K562 (cell line): ENCODE measurements around the gene DGAT2L6. TPM values are rescaled to one million over a fixed set of nuclear protein-coding genes. Genes with fewer than 3 reads are reported as not detected.

ENCODE experiments used
- ARID2 ChIP-seq: fragments of 450-650 bp; IDR thresholded peaks from 2 replicates; pipeline ENCODE4 v1.6.1; 2017; ENCODE audit warnings: antibody characterized with exemption, mild to moderate bottlenecking
- CHAMP1 ChIP-seq: fragments of 450-650 bp; IDR thresholded peaks from 2 replicates; pipeline ENCODE4 v1.6.1; 2016; ENCODE audit warnings: mild to moderate bottlenecking
- CSDE1 ChIP-seq, 2 experiments: fragments of 450-650 bp; IDR thresholded peaks; 2 replicates each; pipeline ENCODE4 v1.6.1; 2016; ENCODE audit warnings: mild to moderate bottlenecking in 1 of 2
- HMGN3 ChIP-seq: IDR thresholded peaks from 2 replicates; pipeline ENCODE4 v1.6.1; 2011; ENCODE audit warnings: borderline replicate concordance, low read depth, mild to moderate bottlenecking, mixed read lengths, low read length; ENCODE audit not compliant: insufficient read length; ENCODE audit errors: extremely low read depth
- HOXB6 ChIP-seq: fragments of 250-450 bp; sonication (Bioruptor Pico); IDR thresholded peaks from 2 replicates; pipeline ENCODE4 v1.5.1; 2022; ENCODE audit warnings: mild to moderate bottlenecking, borderline replicate concordance
- NFATC3 ChIP-seq: fragments of 450-650 bp; IDR thresholded peaks from 2 replicates; pipeline ENCODE4 v1.6.1; 2017; ENCODE audit warnings: mild to moderate bottlenecking
- NR2C1 ChIP-seq, 2 experiments: fragments of 450-650 bp; IDR thresholded peaks; 2 replicates each; pipeline ENCODE4 v1.6.1; 2017; ENCODE audit warnings: mild to moderate bottlenecking in 2 of 2, antibody characterized with exemption in 1 of 2, inconsistent platforms in 1 of 2, missing compliant biosample characterization in 1 of 2, missing genetic modification characterization in 1 of 2
- PHB2 ChIP-seq: fragments of 450-650 bp; IDR thresholded peaks from 2 replicates; pipeline ENCODE4 v1.6.1; 2017; ENCODE audit warnings: low read depth
- PML ChIP-seq: IDR thresholded peaks from 2 replicates; pipeline ENCODE4 v1.6.1; 2012; ENCODE audit warnings: low read length, inconsistent platforms
- POLR2A ChIP-seq: fragments of 450-650 bp; conservative IDR thresholded peaks from 2 replicates; pipeline ENCODE4 v1.6.1; 2016
- POLR2G ChIP-seq: fragments of 200-400 bp; formaldehyde crosslinking; IDR thresholded peaks from 2 replicates; pipeline ENCODE4 v1.6.1; 2017; ENCODE audit warnings: low read depth, mild to moderate bottlenecking, antibody characterized with exemption, low read length, moderate library complexity
- RAD21 ChIP-seq, 2 experiments: fragments of 250-450 bp in 1 of 2; fragments of 450-650 bp in 1 of 2; sonication (Bioruptor Pico) in 1 of 2; formaldehyde crosslinking in 1 of 2; IDR thresholded peaks in 1 of 2; conservative IDR thresholded peaks in 1 of 2; 2 replicates each; pipeline versions ENCODE4 v1.4.0 to v1.8.0; 2020 to 2022; ENCODE audit warnings: mild to moderate bottlenecking in 2 of 2, moderate library complexity in 1 of 2
- RBM25 ChIP-seq: fragments of 200-400 bp; formaldehyde crosslinking; IDR thresholded peaks from 2 replicates; pipeline ENCODE4 v1.6.1; 2018; ENCODE audit warnings: low read length, low read depth, moderate library complexity; ENCODE audit not compliant: severe bottlenecking
- TEAD2 ChIP-seq: fragments of 450-650 bp; IDR thresholded peaks from 2 replicates; pipeline ENCODE4 v1.6.1; 2016; ENCODE audit warnings: missing genetic modification characterization, control low read depth, missing compliant biosample characterization
- TOE1 ChIP-seq, 2 experiments: fragments of 450-650 bp in 1 of 2; sonication (generic) in 1 of 2; formaldehyde crosslinking in 1 of 2; IDR thresholded peaks; 2 replicates each; pipeline versions ENCODE4 v1.7.1 to v1.8.0; 2016 to 2022; ENCODE audit warnings: borderline replicate concordance in 2 of 2, mild to moderate bottlenecking in 2 of 2, antibody characterized with exemption in 1 of 2, inconsistent platforms in 1 of 2, low read depth in 1 of 2, missing genetic modification reagents in 1 of 2, moderate library complexity in 1 of 2
- XRCC4 ChIP-seq: IDR thresholded peaks from one replicate; pipeline ENCODE4 v1.6.1; 2011; ENCODE audit not compliant: insufficient read depth, insufficient read length; ENCODE audit errors: extremely low read depth
- ZBTB26 ChIP-seq: fragments of 450-650 bp; formaldehyde crosslinking; IDR thresholded peaks from 2 replicates; pipeline ENCODE4 v1.4.0; 2022; ENCODE audit warnings: missing genetic modification characterization
- ZNF398 ChIP-seq: fragments of 250-450 bp; sonication (Bioruptor Pico); IDR thresholded peaks from 2 replicates; pipeline ENCODE4 v1.8.0; 2021; ENCODE audit warnings: moderate library complexity, mild to moderate bottlenecking, inconsistent platforms
- ZNF551 ChIP-seq: fragments of 250-450 bp; sonication (Bioruptor Pico); IDR thresholded peaks from 2 replicates; pipeline ENCODE4 v1.5.0; 2021; ENCODE audit warnings: mild to moderate bottlenecking, moderate library complexity
- polyA plus RNA-seq, 8 experiments: library from polyadenylated mRNA; depleted of rRNA in 4 of 8; stranded (reverse) in 5 of 8; unstranded in 3 of 8; fragments of >200 nt; fragmentation: Nextera tagmentation in 2 of 8; fragmentation: Illumina TruSeq in 1 of 8; extraction: Ambion mirVana in 2 of 8; extraction: Trizol in 1 of 8; gene quantifications; 2 replicates each; pipeline versions ENCODE4 v1.2.1 to v1.2.3, GENCODE V29; 2011 to 2014; ENCODE audit warnings: inconsistent platforms in 1 of 8, missing spikeins in 1 of 8
- total RNA-seq, 7 experiments: library from RNA; depleted of rRNA in 6 of 7; stranded (reverse); fragments of >200 nt in 6 of 7; fragmentation: Illumina TruSeq in 2 of 7; extraction: Trizol in 2 of 7; gene quantifications; 2 replicates each; pipeline versions ENCODE4 v1.2.1 to v1.2.3, GENCODE V29; 2011 to 2021; ENCODE audit warnings: low replicate concordance in 1 of 7

DGAT2L6 gene
- total and polyA plus RNA-seq, 9 of the 15 experiments (the other 6 are each of a cell fraction or from before 2014, with no cell fraction given) = not detected

GRCh38 chrX:70133303-70134115, 43.8 kb upstream of the DGAT2L6 start, which contains the start of gene IGBP1 (continued):
- TF ChIP-seq RAD21 (CRISPR knock-in tag; conservative IDR thresholded peaks at IDR 0.05 in 1 of 2, IDR thresholded peaks at IDR 0.05 in 1 of 2) (peak; percentile 24 to 42), POLR2G (peak; percentile 78), HMGN3 (no peak), POLR2A (peak; percentile 84), HOXB6 (no peak), CHAMP1 (no peak), RBM25 (no peak), ARID2 (no peak), TOE1 (IDR thresholded peaks at IDR 0.05; ENCODE audit: borderline replicate concordance) (no peak), TOE1 (CRISPR knock-in tag; IDR thresholded peaks at IDR 0.05; ENCODE audit: borderline replicate concordance, low read depth) (no peak), NR2C1 (IDR thresholded peaks at IDR 0.05) (peak; percentile 97), NR2C1 (tag; IDR thresholded peaks at IDR 0.05) (peak; percentile 98), TEAD2 (no peak), ZNF398 (CRISPR knock-in tag) (no peak), PML (peak; percentile 41; the same call in 1 of the 2 replicates), XRCC4 (no peak), ZNF551 (CRISPR knock-in tag) (no peak), ZBTB26 (no peak), CSDE1 (IDR thresholded peaks at IDR 0.05) (no peak), PHB2 (no peak), NFATC3 (no peak)
